K562 (cell line): ENCODE data around the gene CFAP58. TPM values are rescaled to one million over a fixed set of nuclear protein-coding genes. Genes with fewer than 3 reads are reported as not detected.

Experiments used
- ATAC-seq: fragments of 200-7000 bp; cut with Tn5 transposase; 3 replicates; pipeline ENCODE4 v1.9.1; 2020; ENCODE audit warnings: moderate library complexity
- BruUV-seq: library from RNA; stranded (reverse); fragments of 400-500 nt; replicated peaks from 2 replicates; lab custom pipeline; 2021; lab: Mats Ljungman, UMichigan
- CTCF ChIA-PET: fragments of 300-600 bp; formaldehyde crosslinking; extraction: SDS; loops from one replicate; lab custom pipeline; 2021; ENCODE audit warnings: low intra/inter-chr PET ratio; lab: Yijun Ruan, JAX
- POLR2A ChIA-PET: fragments of 300-600, 350-650 bp; sonication (Branson Sonifier 250); formaldehyde crosslinking; extraction: SDS; loops from one replicate; lab custom pipeline; 2021; ENCODE audit warnings: antibody characterized with exemption, inconsistent platforms; lab: Yijun Ruan, JAX
- DNase-seq, 4 experiments: peaks; one replicate each; pipeline versions ENCODE4 v3.0.0 to v3.0.0-alpha.2; 2011 to 2018; ENCODE audit warnings: low spot score in 3 of 4, mixed read lengths in 3 of 4; ENCODE audit errors: extremely low read depth in 1 of 4
- FAIRE-seq: peaks from 2 replicates; lab custom pipeline; 2011; peaks lifted over from hg19 to GRCh38; lab: Jason Lieb, UNC
- H2AFZ ChIP-seq: 2 replicates; pipeline ENCODE4 v1.6.0; 2011; ENCODE audit warnings: low read depth, low read length, control low read depth, inconsistent platforms
- H3K27ac ChIP-seq: fragments of 200-600 bp; 3 replicates; pipeline ENCODE4 v1.8.0; 2011; ENCODE audit warnings: low read depth, mild to moderate bottlenecking, control low read depth, inconsistent platforms, low read length, moderate library complexity, mixed read lengths; ENCODE audit errors: extremely low read depth
- H3K27me3 ChIP-seq, 2 experiments: fragments of 300-600 bp in 1 of 2; 2 replicates in 1 of 2; 3 replicates in 1 of 2; pipeline versions ENCODE4 v1.6.0 to v1.8.0; 2011; ENCODE audit warnings: inconsistent platforms in 2 of 2, low read length in 2 of 2, mild to moderate bottlenecking in 1 of 2, mixed read lengths in 1 of 2, moderate library complexity in 1 of 2; ENCODE audit not compliant: control insufficient read depth in 2 of 2, insufficient read depth in 2 of 2
- H3K36me3 ChIP-seq: fragments of 300-600 bp; 3 replicates; pipeline ENCODE4 v1.8.0; 2011; ENCODE audit warnings: mild to moderate bottlenecking, low read length, inconsistent platforms; ENCODE audit not compliant: control insufficient read depth, insufficient read depth
- H3K4me1 ChIP-seq, 2 experiments: fragments of 200-600 bp in 1 of 2; replicated peaks in 1 of 2; 2 replicates in 1 of 2; 3 replicates in 1 of 2; pipeline versions ENCODE4 v1.5.1 to v1.8.0; 2011; ENCODE audit warnings: inconsistent platforms in 2 of 2, low read length in 2 of 2, mild to moderate bottlenecking in 1 of 2, mixed read lengths in 1 of 2, moderate library complexity in 1 of 2; ENCODE audit not compliant: control insufficient read depth in 2 of 2, insufficient read depth in 2 of 2
- H3K4me2 ChIP-seq: 2 replicates; pipeline ENCODE4 v1.6.1; 2011; ENCODE audit warnings: low read length, control low read depth, inconsistent platforms, mixed read lengths; ENCODE audit not compliant: insufficient read depth
- H3K4me3 ChIP-seq: fragments of 200-600 bp; sonication (generic), shearing (Covaris generic); 2 replicates; pipeline ENCODE4 v1.5.1; 2016; ENCODE audit warnings: control low read depth, inconsistent platforms
- H3K79me2 ChIP-seq: fragments of 200-600 bp; 3 replicates; pipeline ENCODE4 v1.8.0; 2011; ENCODE audit warnings: low read length, inconsistent platforms; ENCODE audit not compliant: control insufficient read depth, insufficient read depth
- H3K9ac ChIP-seq, 2 experiments: 2 replicates each; pipeline versions ENCODE4 v1.6.0 to v1.6.1; 2011; ENCODE audit warnings: low read depth in 2 of 2, low read length in 2 of 2, control low read depth in 1 of 2, inconsistent platforms in 1 of 2, mild to moderate bottlenecking in 1 of 2, mixed read lengths in 1 of 2; ENCODE audit not compliant: insufficient read depth in 1 of 2
- H3K9me1 ChIP-seq: one replicate; pipeline ENCODE4 v1.6.0; 2011; ENCODE audit warnings: inconsistent platforms, mild to moderate bottlenecking, low read length, moderate library complexity; ENCODE audit not compliant: control insufficient read depth, insufficient read depth
- H3K9me3 ChIP-seq: replicated peaks from 2 replicates; pipeline ENCODE4 v1.5.1; 2011; ENCODE audit warnings: low read depth, low read length, inconsistent platforms; ENCODE audit not compliant: control insufficient read depth, insufficient read depth
- H4K20me1 ChIP-seq: replicated peaks from 2 replicates; pipeline ENCODE4 v1.6.1; 2011; ENCODE audit warnings: low read length, inconsistent platforms, mixed read lengths; ENCODE audit not compliant: control insufficient read depth, insufficient read depth
- CHCHD3 ChIP-seq: fragments of 250-450 bp; sonication (Bioruptor Pico); IDR thresholded peaks from 2 replicates; pipeline ENCODE4 v2.1.2; 2022; ENCODE audit warnings: mild to moderate bottlenecking
- CUX1 ChIP-seq: fragments of 200-800 bp; sonication (Bioruptor generic); IDR thresholded peaks from 2 replicates; pipeline ENCODE4 v1.6.1; 2016; ENCODE audit warnings: missing genetic modification characterization, missing compliant biosample characterization
- ETS1 ChIP-seq: conservative IDR thresholded peaks from 2 replicates; pipeline ENCODE4 v1.6.1; 2011; ENCODE audit warnings: low read depth, mild to moderate bottlenecking, low read length; ENCODE audit not compliant: control insufficient read depth
- ETV5 ChIP-seq: sonication (generic); formaldehyde crosslinking; IDR thresholded peaks from 2 replicates; pipeline ENCODE4 v1.4.0; 2020; ENCODE audit warnings: low read depth, mild to moderate bottlenecking, missing genetic modification reagents
- FOXJ3 ChIP-seq: sonication (generic); formaldehyde crosslinking; IDR thresholded peaks from 2 replicates; pipeline ENCODE4 v1.4.0; 2020; ENCODE audit warnings: mild to moderate bottlenecking, missing genetic modification reagents
- HES1 ChIP-seq: fragments of 450-650 bp; IDR thresholded peaks from 2 replicates; pipeline ENCODE4 v1.6.1; 2016; ENCODE audit warnings: low read depth, mild to moderate bottlenecking, moderate library complexity
- MTA1 ChIP-seq: fragments of 450-650 bp; IDR thresholded peaks from 2 replicates; pipeline ENCODE4 v1.6.1; 2017; ENCODE audit warnings: borderline replicate concordance
- MXD1 ChIP-seq: fragments of 250-450 bp; sonication (Bioruptor Pico); IDR thresholded peaks from 2 replicates; pipeline ENCODE4 v1.8.0; 2021; ENCODE audit warnings: borderline replicate concordance, mild to moderate bottlenecking, moderate library complexity; ENCODE audit not compliant: poor library complexity, severe bottlenecking
- NBN ChIP-seq: fragments of 450-650 bp; IDR thresholded peaks from 2 replicates; pipeline ENCODE4 v1.6.1; 2016; ENCODE audit warnings: low read depth, mild to moderate bottlenecking
- NCOA2 ChIP-seq, 2 experiments: fragments of 450-650 bp; IDR thresholded peaks; 2 replicates each; pipeline ENCODE4 v1.6.1; 2018; ENCODE audit warnings: mild to moderate bottlenecking in 2 of 2, moderate library complexity in 1 of 2; ENCODE audit not compliant: partially characterized antibody in 2 of 2
- ZNF174 ChIP-seq: fragments of 250-450 bp; sonication (Bioruptor Pico); IDR thresholded peaks from 2 replicates; pipeline ENCODE4 v1.4.0; 2020; ENCODE audit warnings: mild to moderate bottlenecking
- ZNF232 ChIP-seq: sonication (generic); formaldehyde crosslinking; IDR thresholded peaks from 2 replicates; pipeline ENCODE4 v1.8.0; 2022; ENCODE audit warnings: mild to moderate bottlenecking, missing genetic modification reagents
- ZNF324 ChIP-seq: fragments of 250-450 bp; sonication (Bioruptor Pico); IDR thresholded peaks from 2 replicates; pipeline ENCODE4 v1.4.0; 2020; ENCODE audit warnings: mild to moderate bottlenecking
- ZNF586 ChIP-seq: fragments of 450-650 bp; formaldehyde crosslinking; conservative IDR thresholded peaks from 2 replicates; pipeline ENCODE4 v1.4.0; 2020; ENCODE audit warnings: mild to moderate bottlenecking, moderate library complexity
- WGBS: fragments of 100-300 bp; shearing (Covaris generic); methylation state at CpG from one replicate; pipeline ENCODE4 v1.1.6; 2016; ENCODE audit warnings: low coverage, mixed read lengths; ENCODE audit not compliant: insufficient coverage; ENCODE audit errors: missing lambda C conversion rate; 5-methylcytosine and 5-hydroxymethylcytosine counted together
- in situ Hi-C: fragments of 300-500 bp; cut with MboI; formaldehyde crosslinking; loops from 4 replicates; pipeline ENCODE4 v1.15.0; 2018; ENCODE audit warnings: inconsistent platforms, mixed read lengths
- intact Hi-C: fragments of 100-400 bp; cut with micrococcal nuclease; formaldehyde crosslinking; loops from 2 replicates; pipeline ENCODE4 v1.14.2; 2022
- polyA plus RNA-seq, 8 experiments: library from polyadenylated mRNA; depleted of rRNA in 4 of 8; stranded (reverse) in 5 of 8; unstranded in 3 of 8; fragments of >200 nt; fragmentation: Nextera tagmentation in 2 of 8; fragmentation: Illumina TruSeq in 1 of 8; extraction: Ambion mirVana in 2 of 8; extraction: Trizol in 1 of 8; gene quantifications; 2 replicates each; pipeline versions ENCODE4 v1.2.1 to v1.2.3, GENCODE V29; 2011 to 2014; ENCODE audit warnings: inconsistent platforms in 1 of 8, missing spikeins in 1 of 8
- total RNA-seq, 7 experiments: library from RNA; depleted of rRNA in 6 of 7; stranded (reverse); fragments of >200 nt in 6 of 7; fragmentation: Illumina TruSeq in 2 of 7; extraction: Trizol in 2 of 7; gene quantifications; 2 replicates each; pipeline versions ENCODE4 v1.2.1 to v1.2.3, GENCODE V29; 2011 to 2021; ENCODE audit warnings: low replicate concordance in 1 of 7

Gene CFAP58
- total and polyA plus RNA-seq, 9 of the 15 experiments (the other 6 are each of a cell fraction or from before 2014, with no cell fraction given), result 0.08 to 2.0 (median 0.71) TPM

- Histone ChIP-seq H3K9me3 (no peaks in the 10 kb centered on the region), H3K4me3 (no peak overlapping the region), H4K20me1 (no peaks in the 10 kb centered on the region), H3K9ac (no peak overlapping the region), H2AFZ (no peak overlapping the region), H3K4me1 (no peaks in the 10 kb centered on the region), H3K27me3 (no peaks in the 10 kb centered on the region), H3K36me3 (no peaks in the 10 kb centered on the region), H3K27ac (no peak overlapping the region), H3K4me2 (no peak overlapping the region), H3K9me1 (no peaks in the 10 kb centered on the region), H3K79me2 (no peaks in the 10 kb centered on the region)
- ChIA-PET CTCF (no interaction called here), POLR2A (no interaction called here)
- intact Hi-C loops (no loop called here), in situ Hi-C loops (no loop called here)
- no TSS peak for BruUV-seq
- DNase-seq (no peak), FAIRE-seq (no peak), ATAC-seq (no peak)
- 8% methylated on average over 1 of the region's 1 CpG for WGBS
- TF ChIP-seq CUX1 (CRISPR knock-in tag) (no peak), NBN (no peak), FOXJ3 (no peak), NCOA2 (IDR thresholded peaks at IDR 0.05; ENCODE audit: partially characterized antibody in 2 of 2) (no peak), MTA1 (no peak), HES1 (no peak), ZNF324 (no peak), CHCHD3 (CRISPR knock-in tag) (no peak), ETV5 (CRISPR knock-in tag) (no peak), ETS1 (no peak), MXD1 (CRISPR knock-in tag) (no peak), ZNF232 (no peak), ZNF174 (no peak), ZNF586 (no peak)
These were observed 118.9 kb downstream of the CFAP58 start for GRCh38 chr10:104472505-104472904.
